GM21390 (cell line): ENCODE data around the gene NAA38.

Experiments used
- ATAC-seq: cut with Tn5 transposase; IDR thresholded peaks from one replicate; pipeline ENCODE4 v1.9.1; 2021; ENCODE audit not compliant: unreplicated experiment

The NAA38 gene

DNA sequence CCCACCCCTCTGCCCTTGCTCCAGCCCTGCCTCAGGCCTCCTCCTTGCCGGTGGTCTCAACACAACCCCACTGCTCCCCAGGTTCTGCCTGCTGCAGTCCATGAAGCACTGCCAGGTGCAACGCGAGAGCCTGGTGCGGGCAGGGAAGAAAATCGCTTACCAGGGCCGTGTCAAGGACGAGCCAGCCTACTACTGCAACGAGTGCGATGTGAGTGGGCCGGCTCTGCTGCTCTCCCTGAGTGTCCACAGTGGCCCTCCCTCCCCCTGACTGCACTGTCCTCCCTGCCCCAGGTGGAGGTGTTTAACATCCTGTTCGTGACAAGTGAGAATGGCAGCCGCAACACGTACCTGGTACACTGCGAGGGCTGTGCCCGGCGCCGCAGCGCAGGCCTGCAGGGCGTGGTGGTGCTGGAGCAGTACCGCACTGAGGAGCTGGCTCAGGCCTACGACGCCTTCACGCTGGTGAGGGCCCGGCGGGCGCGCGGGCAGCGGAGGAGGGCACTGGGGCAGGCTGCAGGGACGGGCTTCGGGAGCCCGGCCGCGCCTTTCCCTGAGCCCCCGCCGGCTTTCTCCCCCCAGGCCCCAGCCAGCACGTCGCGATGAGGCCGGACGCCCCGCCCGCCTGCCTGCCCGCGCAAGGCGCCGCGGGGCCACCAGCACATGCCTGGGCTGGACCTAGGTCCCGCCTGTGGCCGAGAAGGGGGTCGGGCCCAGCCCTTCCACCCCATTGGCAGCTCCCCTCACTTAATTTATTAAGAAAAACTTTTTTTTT is 4.3 kb downstream of the NAA38 start:
- ATAC-seq, result no peak

GRCh38 chr17:7852262-7852670 is 5.1 kb downstream of the NAA38 start:
- ATAC-seq, result no peak

DNA sequence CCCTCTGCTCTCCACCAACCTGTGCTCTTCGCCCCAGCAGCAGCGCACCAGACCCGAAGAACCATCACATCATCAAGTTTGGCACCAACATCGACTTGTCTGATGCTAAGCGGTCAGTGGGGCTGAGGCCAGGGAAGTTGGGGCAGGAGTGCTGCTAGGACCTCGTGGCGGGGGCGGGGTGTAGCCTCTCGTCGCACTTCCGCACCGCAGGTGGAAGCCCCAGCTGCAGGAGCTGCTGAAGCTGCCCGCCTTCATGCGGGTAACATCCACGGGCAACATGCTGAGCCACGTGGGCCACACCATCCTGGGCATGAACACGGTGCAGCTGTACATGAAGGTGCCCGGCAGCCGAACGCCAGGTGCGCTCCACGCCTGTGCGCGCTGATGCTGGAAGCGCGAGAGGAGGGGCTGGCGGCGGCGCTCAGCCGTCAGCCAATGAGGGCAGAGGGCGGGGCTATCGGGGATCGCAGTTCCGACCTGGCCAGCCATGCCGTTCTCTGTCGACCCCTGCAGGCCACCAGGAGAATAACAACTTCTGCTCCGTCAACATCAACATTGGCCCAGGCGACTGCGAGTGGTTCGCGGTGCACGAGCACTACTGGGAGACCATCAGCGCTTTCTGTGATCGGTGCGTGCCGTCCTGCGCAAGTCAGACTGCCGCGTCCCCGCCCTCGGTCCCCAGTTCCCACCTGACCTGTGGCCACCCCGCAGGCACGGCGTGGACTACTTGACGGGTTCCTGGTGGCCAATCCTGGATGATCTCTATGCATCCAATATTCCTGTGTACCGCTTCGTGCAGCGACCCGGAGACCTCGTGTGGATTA is 5.7 kb downstream of the NAA38 start:
- peak; percentile 59 for ATAC-seq

GRCh38 chr17:7850701-7851437 is 6.5 kb downstream of the NAA38 start:
- no peak for ATAC-seq

DNA sequence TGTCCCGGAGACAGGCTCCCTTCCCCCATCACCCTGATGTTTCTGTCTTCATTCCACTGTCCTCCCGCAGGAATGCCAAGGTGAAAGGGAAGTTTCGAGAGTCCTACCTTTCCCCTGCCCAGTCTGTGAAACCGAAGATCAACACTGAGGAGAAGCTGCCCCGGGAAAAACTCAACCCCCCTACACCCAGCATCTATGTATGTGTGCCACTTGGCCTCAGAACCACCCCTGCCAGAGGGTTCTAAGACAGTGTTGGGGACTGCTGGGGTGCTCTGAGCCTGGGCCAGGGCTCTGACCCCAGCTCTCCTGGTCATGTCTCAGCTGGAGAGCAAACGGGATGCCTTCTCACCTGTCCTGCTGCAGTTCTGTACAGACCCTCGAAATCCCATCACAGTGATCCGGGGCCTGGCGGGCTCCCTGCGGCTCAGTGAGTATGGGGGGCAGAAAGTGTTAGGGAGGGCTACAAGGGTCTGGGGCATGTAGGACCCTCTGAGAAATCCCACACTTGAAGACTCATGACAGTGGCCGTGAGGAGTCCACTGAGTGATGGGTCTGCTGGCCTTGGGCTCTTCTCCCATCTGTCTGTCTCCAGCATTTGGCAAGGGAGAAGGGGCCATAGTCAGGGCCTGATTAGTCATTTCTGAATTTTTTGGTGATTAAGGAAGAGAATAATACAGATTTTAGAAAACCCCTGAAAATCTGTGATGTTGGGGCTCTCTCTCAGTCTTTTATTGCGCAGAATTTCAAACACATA is 7.4 kb downstream of the NAA38 start:
- ATAC-seq, result no peak

DNA sequence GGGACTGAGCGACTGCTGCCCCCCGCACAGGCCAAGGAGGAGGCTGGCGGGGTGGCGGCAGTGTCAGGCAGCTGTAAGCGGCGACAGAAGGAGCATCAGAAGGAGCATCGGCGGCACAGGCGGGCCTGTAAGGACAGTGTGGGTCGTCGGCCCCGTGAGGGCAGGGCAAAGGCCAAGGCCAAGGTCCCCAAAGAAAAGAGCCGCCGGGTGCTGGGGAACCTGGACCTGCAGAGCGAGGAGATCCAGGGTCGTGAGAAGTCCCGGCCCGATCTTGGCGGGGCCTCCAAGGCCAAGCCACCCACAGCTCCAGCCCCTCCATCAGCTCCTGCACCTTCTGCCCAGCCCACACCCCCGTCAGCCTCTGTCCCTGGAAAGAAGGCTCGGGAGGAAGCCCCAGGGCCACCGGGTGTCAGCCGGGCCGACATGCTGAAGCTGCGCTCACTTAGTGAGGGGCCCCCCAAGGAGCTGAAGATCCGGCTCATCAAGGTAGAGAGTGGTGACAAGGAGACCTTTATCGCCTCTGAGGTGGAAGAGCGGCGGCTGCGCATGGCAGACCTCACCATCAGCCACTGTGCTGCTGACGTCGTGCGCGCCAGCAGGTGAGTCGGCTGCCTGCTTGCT is 8.1 kb downstream of the NAA38 start:
- ATAC-seq, result no peak

DNA sequence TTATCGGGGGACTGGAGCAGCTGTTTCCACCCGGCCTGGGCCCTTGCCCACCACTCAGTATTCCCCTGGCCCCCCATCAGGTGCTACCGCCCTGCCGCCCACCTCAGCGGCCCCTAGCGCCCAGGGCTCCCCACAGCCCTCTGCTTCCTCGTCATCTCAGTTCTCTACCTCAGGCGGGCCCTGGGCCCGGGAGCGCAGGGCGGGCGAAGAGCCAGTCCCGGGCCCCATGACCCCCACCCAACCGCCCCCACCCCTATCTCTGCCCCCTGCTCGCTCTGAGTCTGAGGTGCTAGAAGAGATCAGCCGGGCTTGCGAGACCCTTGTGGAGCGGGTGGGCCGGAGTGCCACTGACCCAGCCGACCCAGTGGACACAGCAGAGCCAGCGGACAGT is 8.6 kb downstream of the NAA38 start:
- ATAC-seq, result no peak

GRCh38 chr17:7848131-7848579 is 9.2 kb downstream of the NAA38 start:
- no peak for ATAC-seq

DNA sequence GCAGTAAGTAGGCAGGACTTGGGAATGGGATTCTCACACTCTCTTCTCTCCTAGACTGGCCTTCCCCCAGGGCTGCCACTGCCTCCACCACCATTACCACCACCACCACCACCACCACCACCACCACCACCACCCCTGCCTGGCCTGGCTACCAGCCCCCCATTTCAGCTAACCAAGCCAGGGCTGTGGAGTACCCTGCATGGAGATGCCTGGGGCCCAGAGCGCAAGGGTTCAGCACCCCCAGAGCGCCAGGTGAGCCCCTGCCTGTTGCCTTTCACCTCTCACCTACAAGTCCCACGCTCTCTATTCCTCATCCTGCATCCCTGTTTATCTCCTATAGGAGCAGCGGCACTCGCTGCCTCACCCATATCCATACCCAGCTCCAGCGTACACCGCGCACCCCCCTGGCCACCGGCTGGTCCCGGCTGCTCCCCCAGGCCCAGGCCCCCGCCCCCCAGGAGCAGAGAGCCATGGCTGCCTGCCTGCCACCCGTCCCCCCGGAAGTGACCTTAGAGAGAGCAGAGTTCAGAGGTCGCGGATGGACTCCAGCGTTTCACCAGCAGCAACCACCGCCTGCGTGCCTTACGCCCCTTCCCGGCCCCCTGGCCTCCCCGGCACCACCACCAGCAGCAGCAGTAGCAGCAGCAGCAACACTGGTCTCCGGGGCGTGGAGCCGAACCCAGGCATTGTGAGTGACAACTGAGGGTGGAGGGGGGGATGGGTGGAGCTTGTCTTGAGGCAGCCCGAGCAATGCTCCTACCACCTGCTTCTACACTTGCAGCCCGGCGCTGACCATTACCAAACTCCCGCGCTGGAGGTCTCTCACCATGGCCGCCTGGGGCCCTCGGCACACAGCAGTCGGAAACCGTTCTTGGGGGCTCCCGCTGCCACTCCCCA is 10.3 kb downstream of the NAA38 start:
- ATAC-seq, result no peak

- ATAC-seq, result no peak
Measured at GRCh38 chr17:7846063-7846735, 11.2 kb downstream of the NAA38 start.

DNA sequence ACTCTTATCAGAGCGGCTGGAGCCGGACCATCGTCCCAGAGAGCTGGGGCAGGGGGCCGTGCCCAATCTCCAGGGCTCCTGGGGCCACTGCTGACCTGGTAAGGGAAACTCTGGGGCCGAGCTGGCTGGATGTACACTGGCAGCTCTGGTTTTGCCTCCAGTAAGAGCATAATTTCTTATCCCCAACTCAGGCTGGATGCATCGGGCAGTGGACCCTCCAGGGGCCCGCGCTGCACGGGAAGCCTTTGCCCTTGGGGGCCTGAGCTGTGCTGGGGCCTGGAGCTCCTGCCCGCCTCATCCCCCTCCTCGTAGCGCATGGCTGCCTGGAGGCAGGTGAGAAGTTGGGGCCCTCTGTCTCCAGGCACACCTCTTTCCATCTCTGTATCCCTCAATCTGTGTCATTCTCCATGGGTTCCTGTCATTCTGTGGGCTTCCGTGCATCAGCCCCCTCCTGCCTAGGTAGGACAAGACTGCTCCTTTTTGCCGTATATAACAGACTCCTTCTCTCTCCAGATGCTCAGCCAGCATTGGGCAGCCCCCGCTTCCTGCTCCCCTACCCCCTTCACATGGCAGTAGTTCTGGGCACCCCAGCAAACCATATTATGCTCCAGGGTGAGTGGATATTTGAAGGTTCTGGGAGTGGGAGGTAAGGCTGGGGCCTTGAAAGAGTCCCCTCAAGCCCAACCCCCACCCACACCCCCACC is 11.8 kb downstream of the NAA38 start:
- no peak for ATAC-seq

GRCh38 chr17:7844292-7845154 is 12.8 kb downstream of the NAA38 start:
- peak; percentile 40 for ATAC-seq

DNA sequence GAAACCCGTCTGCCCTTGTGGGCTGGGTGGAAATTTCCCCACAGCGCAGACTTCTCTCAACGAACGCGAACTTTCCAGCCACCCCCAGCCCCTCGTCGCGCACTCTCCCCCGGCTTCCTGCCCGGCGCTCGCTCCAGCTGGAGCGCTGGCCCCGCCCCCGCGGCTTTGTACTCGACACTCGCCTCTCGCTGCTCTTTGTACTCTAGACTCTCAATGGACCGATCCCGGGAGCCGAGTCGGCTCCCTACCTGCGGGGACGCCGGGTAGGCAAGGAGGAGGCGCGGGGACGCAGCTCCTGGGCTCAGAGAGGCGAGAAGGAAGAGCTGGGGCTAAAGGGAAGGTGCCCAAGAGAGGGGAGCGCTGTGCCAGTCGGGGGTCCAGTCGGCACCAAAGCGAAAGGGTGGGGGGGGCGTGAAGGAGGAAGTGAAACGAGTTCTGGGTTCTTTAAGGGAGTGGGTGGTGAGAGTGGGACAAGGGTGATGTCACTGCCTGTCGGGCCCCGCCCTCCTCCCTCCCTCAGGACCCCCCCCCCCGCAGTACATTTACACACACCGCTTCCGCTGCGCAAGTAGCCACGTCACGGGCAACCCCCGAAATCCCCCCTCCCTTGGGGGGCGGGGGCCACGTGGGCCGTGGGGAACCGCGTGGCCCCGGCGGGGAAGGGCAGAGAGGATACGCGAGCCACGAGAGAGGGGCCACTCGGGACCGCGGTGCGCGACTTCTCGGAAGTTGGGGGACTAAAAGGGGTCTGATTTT is 13.6 kb downstream of the NAA38 start:
- no peak for ATAC-seq

GRCh38 chr17:7843257-7843535 is 14.2 kb downstream of the NAA38 start:
- no peak for ATAC-seq

DNA sequence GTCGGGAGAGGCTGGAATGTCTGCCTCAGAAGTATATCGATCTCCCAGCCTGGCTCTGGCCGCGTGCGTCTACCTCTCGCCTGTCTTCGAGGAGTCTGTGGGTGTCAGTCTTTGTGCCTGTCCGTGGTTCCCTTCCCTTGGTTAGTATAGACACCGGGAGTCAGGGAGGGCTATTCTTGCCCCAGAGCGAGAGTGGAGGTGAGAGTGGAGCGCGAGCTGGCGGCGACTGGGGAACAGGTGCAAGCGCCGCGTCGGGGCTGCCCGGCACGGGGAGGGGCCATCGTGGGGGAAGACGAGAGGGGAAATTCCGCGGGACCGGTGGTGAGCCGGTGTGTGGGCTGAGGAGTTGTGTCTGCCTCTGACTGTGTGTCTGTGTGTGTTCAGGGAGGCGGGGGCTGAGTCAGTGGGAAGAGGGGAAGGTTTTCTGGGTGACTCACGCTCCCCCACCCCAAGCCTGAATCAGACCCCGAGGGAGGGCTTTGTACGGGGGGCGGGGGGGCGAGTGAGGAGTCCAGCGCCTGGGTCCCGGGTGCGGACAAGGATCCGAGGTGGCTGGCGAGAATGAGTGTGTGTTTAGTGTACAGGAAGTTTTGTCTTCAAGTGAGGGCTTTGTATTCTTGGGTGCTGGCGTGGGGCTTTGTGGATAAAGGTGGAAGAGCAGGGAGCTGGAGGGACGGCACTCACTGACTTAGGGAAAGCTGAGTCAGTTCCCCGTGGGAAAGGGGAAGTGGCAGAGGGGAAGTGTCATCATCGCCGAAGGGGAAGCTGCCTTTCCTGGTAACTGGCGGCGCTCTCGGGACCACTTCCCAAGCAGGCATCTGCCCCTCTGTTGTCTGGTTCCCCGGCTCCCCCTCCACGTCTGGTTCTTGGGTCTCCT is 14.7 kb downstream of the NAA38 start:
- no peak for ATAC-seq

DNA sequence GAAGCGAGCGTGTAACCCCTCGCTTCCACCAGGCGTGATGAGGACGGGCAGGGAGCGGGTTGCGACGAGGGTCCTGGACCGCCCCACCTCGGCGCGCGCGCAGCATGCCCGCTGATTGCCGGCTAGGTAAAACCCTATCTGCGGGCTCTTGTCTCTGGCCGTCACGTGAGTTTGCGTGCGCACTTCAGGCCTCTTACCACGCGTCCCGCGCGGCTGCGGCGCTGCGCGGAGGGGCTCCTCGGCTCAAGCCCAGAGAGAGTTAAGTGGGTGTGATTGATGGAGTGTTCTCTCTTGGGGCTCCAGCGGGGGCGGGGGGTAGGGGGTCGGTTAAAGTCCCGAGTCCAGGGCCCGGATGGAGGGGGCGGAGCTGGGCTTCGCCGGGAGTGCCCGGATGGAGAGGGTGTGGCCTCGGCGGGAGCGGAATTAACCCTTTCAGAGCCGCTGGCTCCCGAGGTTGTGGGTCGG is 15.4 kb downstream of the NAA38 start:
- ATAC-seq, result no peak
